Measurements from ENCODE around the gene PDGFD. TPM values are rescaled to one million over a fixed set of nuclear protein-coding genes. Genes with fewer than 3 reads are reported as not detected.

The PDGFD gene
- polyA plus RNA-seq, 1 donor from 2014 or later: 1.0 TPM

GRCh38 chr11:103995896-103996295, 168.1 kb downstream of the PDGFD start:
- Histone ChIP-seq H3K27me3 (ENCODE audit: insufficient read depth, low read depth, low read length) (no peaks in the 10 kb centered on the region), H3F3A (ENCODE audit: insufficient read depth, low read length, poor library complexity, severe bottlenecking) (no peaks in the 10 kb centered on the region), H3K27ac (ENCODE audit: low read length) (no peak overlapping the region), H3K36me3 (ENCODE audit: insufficient read depth, low read length) (no peaks in the 10 kb centered on the region), H3K4me3 (ENCODE audit: low read length) (no peak overlapping the region), H2AFZ (ENCODE audit: low read depth, low read length) (no peak overlapping the region), H3K9ac (ENCODE audit: low read length) (no peak overlapping the region), H3K9me3 (ENCODE audit: low read length) (no peaks in the 10 kb centered on the region), H3K4me2 (ENCODE audit: low read length) (no peak overlapping the region), H3K9me2 (ENCODE audit: insufficient read depth, low read length) (no peaks in the 10 kb centered on the region), H3K79me2 (replicated peaks; ENCODE audit: insufficient read depth, low read length) (no peaks in the 10 kb centered on the region), H4K20me1 (ENCODE audit: insufficient read depth) (no peaks in the 10 kb centered on the region)
- TF ChIP-seq RAD21 (conservative IDR thresholded peaks at IDR 0.05) (no peak), SMC3 (conservative IDR thresholded peaks at IDR 0.05; ENCODE audit: poor library complexity) (no peak), MXI1 (conservative IDR thresholded peaks at IDR 0.05; ENCODE audit: poor library complexity, severe bottlenecking) (no peak), POLR2AphosphoS5 (IDR thresholded peaks at IDR 0.05) (no peak), CTCF (IDR thresholded peaks at IDR 0.05; ENCODE audit: poor library complexity, severe bottlenecking) (no peak), EP300 (conservative IDR thresholded peaks at IDR 0.05; ENCODE audit: poor library complexity, severe bottlenecking) (no peak), EZH2 (IDR thresholded peaks at IDR 0.05; ENCODE audit: borderline replicate concordance, insufficient read depth, low read length, poor library complexity, severe bottlenecking) (no peak), REST (IDR thresholded peaks at IDR 0.05; ENCODE audit: borderline replicate concordance) (no peak), TAF1 (IDR thresholded peaks at IDR 0.05; ENCODE audit: low read depth) (no peak)

- TF ChIP-seq SMC3 (conservative IDR thresholded peaks at IDR 0.05; ENCODE audit: poor library complexity) (no peak), REST (IDR thresholded peaks at IDR 0.05; ENCODE audit: borderline replicate concordance) (no peak), EZH2 (IDR thresholded peaks at IDR 0.05; ENCODE audit: borderline replicate concordance, insufficient read depth, low read length, poor library complexity, severe bottlenecking) (no peak), EP300 (conservative IDR thresholded peaks at IDR 0.05; ENCODE audit: poor library complexity, severe bottlenecking) (no peak), CTCF (IDR thresholded peaks at IDR 0.05; ENCODE audit: poor library complexity, severe bottlenecking) (no peak), TAF1 (IDR thresholded peaks at IDR 0.05; ENCODE audit: low read depth) (no peak), MXI1 (conservative IDR thresholded peaks at IDR 0.05; ENCODE audit: poor library complexity, severe bottlenecking) (no peak), POLR2AphosphoS5 (IDR thresholded peaks at IDR 0.05) (no peak), RAD21 (conservative IDR thresholded peaks at IDR 0.05) (no peak)
- Histone ChIP-seq H3K9me3 (ENCODE audit: low read length) (no peaks in the 10 kb centered on the region), H4K20me1 (ENCODE audit: insufficient read depth) (no peaks in the 10 kb centered on the region), H3K4me3 (ENCODE audit: low read length) (no peak overlapping the region), H2AFZ (ENCODE audit: low read depth, low read length) (no peak overlapping the region), H3K79me2 (replicated peaks; ENCODE audit: insufficient read depth, low read length) (no peaks in the 10 kb centered on the region), H3K9ac (ENCODE audit: low read length) (no peak overlapping the region), H3K36me3 (ENCODE audit: insufficient read depth, low read length) (no peaks in the 10 kb centered on the region), H3K27me3 (ENCODE audit: insufficient read depth, low read depth, low read length) (no peaks in the 10 kb centered on the region), H3K9me2 (ENCODE audit: insufficient read depth, low read length) (no peaks in the 10 kb centered on the region), H3K4me2 (ENCODE audit: low read length) (no peak overlapping the region), H3F3A (ENCODE audit: insufficient read depth, low read length, poor library complexity, severe bottlenecking) (no peaks in the 10 kb centered on the region), H3K27ac (ENCODE audit: low read length) (no peak overlapping the region)
Observed at GRCh38 chr11:103994518-103994917, 169.4 kb downstream of the PDGFD start.

All from neural cell (in vitro differentiated cells).